GDM1 (cell line): ENCODE data around the gene CDSN.
A peak's percentile ranks its signal among the peaks of the same experiment; 100 is the strongest.
"Not testable (repeated sequence)": the region's sequence is repeated elsewhere in the genome, so short reads cannot be mapped to it uniquely, and the experiment has no call there.

Experiments
- DNase-seq: peaks from one replicate; lab custom pipeline; 2025; lab: John Stamatoyannopoulos, UW

The CDSN gene

GRCh38 chr6:31087494-31088089 lies 32.7 kb downstream of the CDSN start:
- DNase-seq: peak; percentile 62

- DNase-seq: no peak
Observed at GRCh38 chr6:31086788-31087440, 33.3 kb downstream of the CDSN start.

GRCh38 chr6:31083742-31084354 lies 36.4 kb downstream of the CDSN start:
- DNase-seq: peak; percentile 27

- no peak for DNase-seq
Observed at GRCh38 chr6:31081872-31082271, 38.4 kb downstream of the CDSN start.

GRCh38 chr6:31079656-31080261 lies 40.5 kb downstream of the CDSN start:
- peak; percentile 35 for DNase-seq

- no peak for DNase-seq
Observed at GRCh38 chr6:31076611-31077010, 43.6 kb downstream of the CDSN start.

GRCh38 chr6:31075528-31075927 lies 44.7 kb downstream of the CDSN start:
- DNase-seq: no peak

- no peak for DNase-seq
Observed at GRCh38 chr6:31074401-31074800, 45.8 kb downstream of the CDSN start.

GRCh38 chr6:31070711-31071197 lies 49.5 kb downstream of the CDSN start:
- DNase-seq: peak; percentile 24

GRCh38 chr6:31068669-31069340 lies 51.4 kb downstream of the CDSN start:
- DNase-seq: peak; percentile 51

GRCh38 chr6:31067891-31068668 lies 52.2 kb downstream of the CDSN start:
- DNase-seq: not testable (repeated sequence)

- DNase-seq: not testable (repeated sequence)
Observed at GRCh38 chr6:31067028-31067427, 53.2 kb downstream of the CDSN start.

- no peak for DNase-seq
Observed at GRCh38 chr6:31065556-31065955, 54.7 kb downstream of the CDSN start.
